Natural killer cell (primary cell): Measurements from ENCODE around the gene ATP5F1C. TPM values are rescaled to one million over a fixed set of nuclear protein-coding genes. Genes with fewer than 3 reads are reported as not detected.

Experiments
- ATAC-seq, 3 donors: fragments of 150-1000 bp in 2 of 3; fragments of 200-7000 bp in 1 of 3; cut with Tn5 transposase; 1 replicate in 1 of 3; 2 replicates in 2 of 3; pipeline ENCODE4 v1.10.0; 2021; ENCODE audit warnings: mild to moderate bottlenecking in 2 of 3, moderate library complexity in 2 of 3
- DNase-seq, 2 donors: peaks; one replicate each; pipeline versions ENCODE4 v3.0.0 to v3.0.0-alpha.2; 2013 to 2021; ENCODE audit warnings: mixed read lengths in 1 of 2
- H3K27ac ChIP-seq: one replicate; pipeline ENCODE4 v1.5.1; 2013; ENCODE audit warnings: mild to moderate bottlenecking, low read length
- H3K27me3 ChIP-seq: one replicate; pipeline ENCODE4 v1.6.1; 2013; ENCODE audit warnings: low read length; ENCODE audit not compliant: control insufficient read depth, insufficient read depth
- H3K36me3 ChIP-seq: one replicate; pipeline ENCODE4 v1.6.1; 2013; ENCODE audit warnings: low read length; ENCODE audit not compliant: control insufficient read depth, insufficient read depth
- H3K4me1 ChIP-seq: one replicate; pipeline ENCODE4 v1.6.1; 2013; ENCODE audit warnings: low read length; ENCODE audit not compliant: control insufficient read depth, insufficient read depth
- H3K4me3 ChIP-seq: one replicate; pipeline ENCODE4 v1.5.1; 2013; ENCODE audit warnings: low read length
- H3K9me3 ChIP-seq: one replicate; pipeline ENCODE4 v1.6.1; 2013; ENCODE audit warnings: low read length; ENCODE audit not compliant: control insufficient read depth, insufficient read depth
- H3K27ac Mint-ChIP-seq, 2 donors: one replicate each; pipeline ENCODE4 v1.8.0; 2022; ENCODE audit warnings: mild to moderate bottlenecking in 2 of 2, mixed read lengths in 2 of 2, moderate library complexity in 1 of 2
- H3K27me3 Mint-ChIP-seq, 2 donors: one replicate each; pipeline ENCODE4 v1.8.0; 2022; ENCODE audit warnings: low read depth in 2 of 2, mixed read lengths in 2 of 2
- H3K36me3 Mint-ChIP-seq: one replicate; pipeline ENCODE4 v1.8.0; 2022; ENCODE audit warnings: mixed read lengths
- H3K4me1 Mint-ChIP-seq, 2 donors: one replicate each; pipeline ENCODE4 v1.8.0; 2022; ENCODE audit warnings: mixed read lengths in 2 of 2
- H3K4me3 Mint-ChIP-seq: one replicate; pipeline ENCODE4 v1.8.0; 2022; ENCODE audit warnings: mild to moderate bottlenecking, moderate library complexity, mixed read lengths
- H3K9me3 Mint-ChIP-seq, 2 donors: one replicate each; pipeline ENCODE4 v1.8.0; 2022; ENCODE audit warnings: mixed read lengths in 2 of 2
- WGBS: methylation state at CpG from one replicate; pipeline ENCODE4 v1.1.7; 2013; ENCODE audit warnings: missing lambda C conversion rate; ENCODE audit not compliant: insufficient coverage; 5-methylcytosine and 5-hydroxymethylcytosine counted together
- intact Hi-C: fragments of 100-400 bp; cut with micrococcal nuclease; formaldehyde crosslinking; loops from one replicate; pipeline ENCODE4 v1.14.2; 2022
- total RNA-seq, 4 donors: library from RNA; stranded (reverse); fragments of 120-200 nt in 1 of 4; gene quantifications; one replicate each; pipeline versions ENCODE4 v1.2.3 to v1.2.4, GENCODE V29; 2013 to 2022
- TF ChIP-seq, protein P1 (sequence below): fragments of 200-600 bp; IDR thresholded peaks from one replicate; pipeline ENCODE4 v1.8.0; 2022; ENCODE audit warnings: antibody characterized with exemption

ATP5F1C gene
- total RNA-seq, 3 donors from 2014 or later (not counting 1 experiment from before 2014, with no cell fraction given) = 127 to 145 (median 135) TPM

DNA sequence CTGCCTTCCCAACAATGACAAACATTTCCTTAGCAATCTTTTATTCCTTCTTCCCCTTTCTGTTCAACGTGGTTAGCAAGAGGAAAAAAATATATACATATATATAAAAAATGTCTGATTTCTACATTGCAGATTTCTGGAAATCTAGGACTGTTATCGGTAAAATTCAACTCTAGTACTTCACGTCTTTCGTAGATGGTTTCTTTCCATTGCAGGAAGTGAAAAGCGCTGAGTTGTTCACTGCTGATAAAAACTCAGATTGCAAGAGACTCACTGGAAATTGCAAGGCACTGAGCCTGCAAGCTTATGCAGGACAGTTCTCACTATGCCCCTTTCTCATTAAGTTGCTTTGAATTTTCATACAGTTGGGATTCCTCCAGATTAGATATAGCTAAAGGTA is 24.0 kb upstream of the ATP5F1C start:
- Mint-ChIP-seq H3K36me3 (peaks cover 15% of the 10 kb centered on the region), H3K4me1 (no peaks in the 10 kb centered on the region), H3K27me3 (no peaks in the 10 kb centered on the region), H3K27ac (no peak overlapping the region), H3K9me3 (no peaks in the 10 kb centered on the region), H3K4me3 (no peak overlapping the region)
- TF ChIP-seq, protein P1, sequence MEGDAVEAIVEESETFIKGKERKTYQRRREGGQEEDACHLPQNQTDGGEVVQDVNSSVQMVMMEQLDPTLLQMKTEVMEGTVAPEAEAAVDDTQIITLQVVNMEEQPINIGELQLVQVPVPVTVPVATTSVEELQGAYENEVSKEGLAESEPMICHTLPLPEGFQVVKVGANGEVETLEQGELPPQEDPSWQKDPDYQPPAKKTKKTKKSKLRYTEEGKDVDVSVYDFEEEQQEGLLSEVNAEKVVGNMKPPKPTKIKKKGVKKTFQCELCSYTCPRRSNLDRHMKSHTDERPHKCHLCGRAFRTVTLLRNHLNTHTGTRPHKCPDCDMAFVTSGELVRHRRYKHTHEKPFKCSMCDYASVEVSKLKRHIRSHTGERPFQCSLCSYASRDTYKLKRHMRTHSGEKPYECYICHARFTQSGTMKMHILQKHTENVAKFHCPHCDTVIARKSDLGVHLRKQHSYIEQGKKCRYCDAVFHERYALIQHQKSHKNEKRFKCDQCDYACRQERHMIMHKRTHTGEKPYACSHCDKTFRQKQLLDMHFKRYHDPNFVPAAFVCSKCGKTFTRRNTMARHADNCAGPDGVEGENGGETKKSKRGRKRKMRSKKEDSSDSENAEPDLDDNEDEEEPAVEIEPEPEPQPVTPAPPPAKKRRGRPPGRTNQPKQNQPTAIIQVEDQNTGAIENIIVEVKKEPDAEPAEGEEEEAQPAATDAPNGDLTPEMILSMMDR = no peak
- Histone ChIP-seq H3K4me1 (no peaks in the 10 kb centered on the region), H3K4me3 (no peak overlapping the region), H3K36me3 (peaks cover 80% of the 10 kb centered on the region), H3K27ac (no peak overlapping the region), H3K27me3 (no peaks in the 10 kb centered on the region), H3K9me3 (no peaks in the 10 kb centered on the region)
- WGBS = 55% methylated on average over 4 of the region's 5 CpGs
- intact Hi-C loops = no loop called here
- DNase-seq (no peak), ATAC-seq (no peak)

DNA sequence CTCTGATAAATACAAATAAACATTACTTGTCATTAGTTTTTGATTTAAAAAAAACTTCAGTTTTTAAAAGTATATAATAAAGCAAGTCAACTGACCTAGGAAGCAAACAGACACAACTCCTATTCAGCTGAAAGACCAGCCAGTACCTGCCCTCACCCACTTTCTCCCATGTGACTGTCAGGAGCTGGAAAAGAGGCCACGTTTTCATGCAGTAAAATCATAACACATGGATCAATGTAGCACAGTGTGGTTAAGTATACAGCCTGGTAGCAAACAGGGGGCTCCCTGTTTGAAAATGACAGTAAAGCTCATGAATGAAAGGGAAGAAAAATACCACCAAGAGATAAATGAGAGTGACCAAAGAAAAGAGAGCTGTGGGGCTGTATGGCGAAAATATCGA is 21.7 kb upstream of the ATP5F1C start:
- WGBS = 100% methylated on average over 3 of the region's 3 CpGs
- ATAC-seq (no peak), DNase-seq (no peak)
- no peaks in the 10 kb centered on the region for H3K27me3 ChIP-seq
- no peaks in the 10 kb centered on the region for H3K4me1 ChIP-seq
- Mint-ChIP-seq H3K4me3 (no peak overlapping the region), H3K27ac (no peak overlapping the region), H3K36me3 (peaks cover 23% of the 10 kb centered on the region), H3K27me3 (no peaks in the 10 kb centered on the region), H3K4me1 (no peaks in the 10 kb centered on the region), H3K9me3 (no peaks in the 10 kb centered on the region)
- H3K36me3 ChIP-seq = peaks cover 73% of the 10 kb centered on the region
- TF ChIP-seq, protein P1 = no peak
- H3K4me3 ChIP-seq = no peak overlapping the region
- no peaks in the 10 kb centered on the region for H3K9me3 ChIP-seq
- intact Hi-C loops = no loop called here
- H3K27ac ChIP-seq = no peak overlapping the region

DNA sequence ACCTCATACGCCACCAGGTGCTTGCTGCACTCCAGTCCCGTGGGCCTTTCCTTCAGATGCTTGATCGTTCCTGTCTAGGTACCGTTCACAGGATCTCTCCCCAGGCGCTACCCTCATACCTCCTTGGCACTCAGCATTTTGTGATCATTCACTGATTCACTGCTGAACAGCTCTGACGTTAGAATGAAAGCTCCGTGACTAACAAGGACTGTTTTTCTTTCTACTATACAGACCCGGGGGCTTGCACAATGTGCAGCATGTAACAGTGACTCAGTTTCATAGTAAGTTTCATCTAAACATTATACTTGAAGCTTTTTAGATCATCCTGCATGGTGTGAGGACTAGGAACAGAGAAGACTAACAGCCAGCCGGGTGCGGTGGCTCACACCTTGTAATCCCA is 20.8 kb upstream of the ATP5F1C start:
- H3K4me1 ChIP-seq = no peaks in the 10 kb centered on the region
- no peak overlapping the region for H3K27ac ChIP-seq
- Mint-ChIP-seq H3K4me1 (no peaks in the 10 kb centered on the region), H3K9me3 (no peaks in the 10 kb centered on the region), H3K27ac (no peak overlapping the region), H3K4me3 (no peak overlapping the region), H3K27me3 (no peaks in the 10 kb centered on the region), H3K36me3 (peaks cover 21% of the 10 kb centered on the region)
- intact Hi-C loops = no loop called here
- WGBS = 96% methylated on average over 10 of the region's 10 CpGs
- DNase-seq = no peak
- no peak for ATAC-seq
- H3K36me3 ChIP-seq = peaks cover 69% of the 10 kb centered on the region
- TF ChIP-seq, protein P1 = no peak
- no peaks in the 10 kb centered on the region for H3K27me3 ChIP-seq
- no peaks in the 10 kb centered on the region for H3K9me3 ChIP-seq
- no peak overlapping the region for H3K4me3 ChIP-seq

DNA sequence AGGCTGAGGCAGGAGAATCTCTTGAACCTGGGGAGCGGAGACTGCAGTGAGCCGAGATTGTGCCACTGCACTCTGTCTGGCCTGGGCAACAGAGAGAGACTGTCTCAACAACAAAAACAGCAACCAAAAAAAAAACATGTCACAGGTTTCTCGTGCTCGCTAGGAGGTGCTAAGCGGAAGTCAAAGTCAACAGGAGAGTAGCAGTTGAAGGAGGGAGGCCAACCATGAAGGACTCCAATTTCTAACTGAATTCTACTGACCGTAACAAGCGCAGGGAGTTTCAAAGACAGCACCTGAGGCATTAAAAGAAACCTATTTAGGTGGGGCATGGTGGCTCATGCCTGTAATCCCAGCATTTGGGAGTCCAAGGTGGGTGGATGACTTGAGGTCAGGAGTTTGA is 19.6 kb upstream of the ATP5F1C start:
- Histone ChIP-seq H3K4me3 (no peak overlapping the region), H3K27ac (no peak overlapping the region), H3K9me3 (no peaks in the 10 kb centered on the region), H3K36me3 (peaks cover 70% of the 10 kb centered on the region), H3K4me1 (no peaks in the 10 kb centered on the region), H3K27me3 (no peaks in the 10 kb centered on the region)
- no peak overlapping the region for H3K4me3 Mint-ChIP-seq
- no peaks in the 10 kb centered on the region for H3K9me3 Mint-ChIP-seq
- DNase-seq (no peak), ATAC-seq (no peak)
- no peak overlapping the region for H3K27ac Mint-ChIP-seq
- peaks cover 15% of the 10 kb centered on the region for H3K36me3 Mint-ChIP-seq
- WGBS = 98% methylated on average over 7 of the region's 7 CpGs
- TF ChIP-seq, protein P1 = no peak
- no peaks in the 10 kb centered on the region for H3K4me1 Mint-ChIP-seq
- H3K27me3 Mint-ChIP-seq = no peaks in the 10 kb centered on the region
- intact Hi-C loops = no loop called here
